Measurements from ENCODE around the gene FNIP2.

- TF ChIP-seq CTCF (IDR thresholded peaks at IDR 0.05) (no peak), POLR2A (IDR thresholded peaks at IDR 0.05) (no peak)
Observed at GRCh38 chr4:158938220-158939044, 169.6 kb downstream of the FNIP2 start.

All from testis (tissue), 2 donors.